GM19324 (cell line): ENCODE measurements around the gene HDDC3.
"Not testable (repeated sequence)": the region's sequence is repeated elsewhere in the genome, so short reads cannot be mapped to it uniquely, and the experiment has no call there.

Source experiments
- ATAC-seq: cut with Tn5 transposase; IDR thresholded peaks from one replicate; pipeline ENCODE4 v1.9.1; 2021; ENCODE audit warnings: mild to moderate bottlenecking, moderate library complexity; ENCODE audit not compliant: unreplicated experiment, low FRiP score

Gene HDDC3

DNA sequence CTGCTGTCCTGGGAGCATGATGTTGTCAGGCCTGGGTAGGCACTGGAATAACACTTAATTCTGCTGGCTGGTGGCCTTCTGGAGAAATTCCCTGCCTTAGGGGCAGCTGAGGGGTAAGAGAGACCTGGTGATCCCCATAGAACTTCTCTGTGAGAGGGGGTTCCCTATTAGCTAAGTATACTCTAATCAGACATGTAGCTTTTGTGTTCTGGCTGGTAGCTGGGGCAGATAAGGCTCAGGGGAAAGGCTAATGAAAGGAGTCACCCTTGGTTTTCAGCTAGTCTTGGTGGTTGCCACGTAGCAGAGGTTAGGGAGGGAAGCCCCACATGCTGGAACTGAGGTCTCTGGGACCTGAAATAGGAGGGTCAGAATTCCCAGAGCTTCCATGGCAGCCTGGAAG is 952 bp upstream of the HDDC3 start:
- no peak for ATAC-seq

DNA sequence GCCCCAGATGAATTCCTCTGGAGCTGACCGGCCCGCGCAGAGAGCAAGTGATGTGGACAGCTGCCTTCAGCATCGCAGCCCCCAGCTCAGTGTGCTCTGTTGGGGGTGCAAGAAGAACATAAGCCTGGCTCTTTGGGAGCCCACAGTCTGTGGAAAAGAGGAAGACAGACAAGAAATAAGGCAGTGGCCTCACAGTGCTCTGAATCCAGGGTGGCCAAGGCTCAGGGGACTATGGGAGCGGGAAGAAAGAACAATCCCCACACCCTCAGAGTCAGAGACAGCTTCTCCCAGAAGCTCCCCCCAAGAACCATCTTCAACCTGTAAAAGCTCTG is 277 bp upstream of the HDDC3 start:
- no peak for ATAC-seq

DNA sequence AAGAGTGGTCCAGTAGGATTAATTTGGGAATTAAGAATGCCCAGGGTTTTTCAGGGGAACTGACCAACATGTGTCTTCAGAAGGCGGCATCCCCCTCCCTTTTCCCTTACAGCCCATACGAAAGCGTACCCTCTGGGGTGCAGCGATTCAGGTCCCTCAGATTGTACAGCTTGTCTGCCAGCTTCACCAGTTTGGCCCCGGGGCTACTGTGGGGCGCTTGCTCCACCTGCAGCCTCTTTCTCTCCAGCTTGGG is 848 bp downstream of the HDDC3 start:
- ATAC-seq = no peak

DNA sequence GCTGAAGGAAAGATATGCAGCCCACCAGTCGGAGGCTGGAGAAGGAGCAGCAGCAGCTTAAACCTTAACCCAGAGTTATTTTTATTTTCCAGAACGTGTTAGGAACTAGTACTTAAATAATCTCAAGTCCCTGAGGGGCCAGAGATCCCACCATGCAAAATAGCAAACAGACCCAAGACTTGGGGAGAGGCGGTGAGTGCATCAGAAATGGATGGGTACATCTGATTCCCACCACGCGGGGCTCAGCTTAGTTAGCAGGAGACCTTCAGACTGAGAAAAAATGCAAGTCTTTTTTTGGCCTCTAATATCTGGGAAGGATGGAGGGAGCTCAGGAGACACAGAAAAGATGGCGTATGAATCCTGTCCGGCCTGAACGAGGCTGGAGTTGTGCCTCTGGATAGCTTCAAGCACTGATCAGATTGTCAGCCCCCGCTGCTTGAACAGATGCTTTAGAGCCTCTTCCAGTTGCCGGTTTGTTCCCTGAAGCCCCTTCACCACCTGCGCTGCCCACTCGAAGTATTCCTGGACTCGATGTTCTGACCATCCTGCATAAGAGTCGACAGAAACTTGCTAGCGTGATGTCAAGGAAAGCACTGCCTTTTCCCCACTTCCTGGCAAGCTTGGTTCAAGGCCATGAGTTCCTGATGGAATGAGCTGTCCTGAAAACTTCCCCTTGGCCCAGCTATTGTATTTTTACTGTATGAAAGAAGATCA is 1.3 kb downstream of the HDDC3 start:
- ATAC-seq = no peak

DNA sequence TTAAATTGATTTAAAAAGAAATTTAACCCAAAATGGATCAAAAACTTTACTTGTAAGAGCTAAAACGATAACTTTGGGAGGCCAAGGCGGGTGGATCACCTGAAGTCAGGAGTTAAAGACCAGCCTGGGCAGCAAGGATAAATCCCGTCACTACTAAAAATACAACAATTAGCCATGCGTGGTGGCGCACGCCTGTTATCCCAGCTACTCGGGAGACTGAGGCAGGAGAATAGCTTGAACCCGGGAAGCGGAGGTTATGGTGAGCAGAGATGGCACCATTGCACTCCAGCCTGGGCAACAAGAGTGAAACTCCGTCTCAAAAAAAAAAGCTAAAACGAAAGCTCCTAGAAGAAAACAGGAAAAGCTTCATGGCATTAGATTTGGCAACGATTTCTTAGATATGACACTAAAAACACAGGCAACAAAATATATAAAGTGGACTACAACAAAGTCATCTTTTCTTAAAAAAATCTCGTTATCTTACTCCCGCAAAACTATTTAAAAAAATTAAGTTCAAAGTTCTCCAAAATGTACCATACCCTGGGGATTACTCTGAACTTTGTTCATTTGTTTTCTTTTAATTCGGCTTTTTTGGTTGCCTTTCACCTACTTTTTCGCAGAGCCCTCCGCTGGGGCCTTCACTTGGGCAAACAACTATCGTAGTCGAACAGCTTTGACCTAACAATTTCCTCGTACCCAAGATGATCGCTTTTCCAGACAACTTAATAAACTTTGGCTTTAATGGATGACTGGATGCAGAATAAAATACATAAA is 2.9 kb downstream of the HDDC3 start:
- no peak for ATAC-seq

DNA sequence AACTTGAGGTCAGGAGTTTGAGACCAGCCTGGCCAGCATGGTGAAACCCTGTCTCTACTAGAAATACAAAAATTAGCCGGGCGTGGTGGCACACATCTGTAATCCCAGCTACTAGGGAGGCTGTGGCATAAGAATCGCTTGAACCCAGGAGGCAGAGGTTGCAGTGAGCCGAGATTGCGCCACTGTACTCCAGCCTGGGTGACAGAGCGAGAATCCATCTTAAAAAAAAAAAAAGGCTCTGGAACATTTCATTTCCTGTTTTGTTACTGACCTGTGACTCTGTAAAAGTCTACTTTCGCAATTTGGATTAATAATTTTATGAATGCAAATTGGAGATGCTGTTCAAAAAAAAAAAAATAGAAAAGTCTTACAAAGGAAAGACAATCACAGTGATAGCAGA is 4.2 kb downstream of the HDDC3 start:
- not testable (repeated sequence) for ATAC-seq

DNA sequence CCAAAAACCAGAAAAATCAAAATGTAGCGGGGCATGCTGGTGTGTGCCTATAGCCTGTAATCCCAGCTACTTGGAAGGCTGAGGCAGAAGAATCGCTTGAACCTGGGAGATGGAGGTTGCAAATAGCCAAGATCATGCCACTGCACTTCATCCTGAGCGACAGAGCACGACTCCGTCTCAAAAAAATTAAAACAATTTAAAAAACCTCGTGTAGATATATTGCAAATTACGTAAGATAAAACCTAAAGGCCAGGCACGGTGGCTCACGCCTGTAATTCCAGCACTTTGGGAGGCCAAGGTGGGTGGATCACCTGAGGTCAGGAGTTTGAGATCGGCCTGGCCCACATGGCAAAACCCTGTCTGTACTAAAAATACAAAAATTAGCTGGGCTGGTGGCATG is 5.6 kb downstream of the HDDC3 start:
- not testable (repeated sequence) for ATAC-seq

DNA sequence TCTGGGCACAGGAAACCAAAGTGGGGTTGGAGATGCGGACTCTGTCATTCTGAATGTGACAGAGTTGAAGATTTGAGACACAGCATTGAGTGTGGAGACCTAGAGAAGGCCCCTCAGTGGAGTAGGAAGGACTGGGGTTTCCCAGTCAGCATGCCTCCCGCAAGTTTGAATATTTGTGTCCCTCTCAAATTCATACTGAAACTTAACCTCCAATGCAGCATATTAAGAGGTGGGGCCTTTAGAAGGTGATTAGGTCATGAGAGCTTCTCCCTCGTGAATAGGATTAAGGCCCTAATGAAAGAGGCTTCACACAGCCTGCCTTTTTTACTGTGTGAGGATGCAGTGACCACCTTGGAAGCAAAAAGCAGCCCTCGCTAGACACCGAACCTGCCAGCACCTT is 8.0 kb downstream of the HDDC3 start:
- peak; percentile 49 for ATAC-seq

DNA sequence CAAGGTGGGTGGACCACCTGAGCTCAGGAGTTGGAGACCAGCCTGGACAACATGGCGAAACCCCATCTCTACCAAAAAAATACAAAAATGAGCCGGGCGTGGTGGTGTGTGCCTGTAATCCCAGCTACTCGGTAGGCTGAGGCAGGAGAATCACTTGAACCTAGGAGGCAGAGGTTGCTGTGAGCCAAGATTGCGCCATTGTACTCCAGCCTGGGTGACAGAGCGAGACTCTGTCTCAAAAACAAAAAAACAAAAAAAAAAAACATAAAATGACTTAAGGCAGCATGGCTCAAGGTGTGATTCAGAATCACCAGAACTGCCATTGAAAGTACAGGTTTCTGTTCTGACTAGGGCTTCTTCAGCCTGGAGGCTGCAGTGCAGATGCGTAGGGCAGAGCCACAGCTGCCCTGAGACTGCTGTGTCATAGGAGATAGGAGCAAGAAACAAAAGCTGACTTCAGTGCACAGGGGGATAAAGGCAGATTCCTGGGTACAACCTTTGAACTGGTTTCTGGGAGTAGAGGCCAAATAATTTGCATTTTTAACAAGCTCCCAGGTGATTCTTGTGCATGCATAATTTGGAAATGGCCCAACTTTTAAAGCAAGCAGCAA is 9.5 kb downstream of the HDDC3 start:
- peak; percentile 75 for ATAC-seq

DNA sequence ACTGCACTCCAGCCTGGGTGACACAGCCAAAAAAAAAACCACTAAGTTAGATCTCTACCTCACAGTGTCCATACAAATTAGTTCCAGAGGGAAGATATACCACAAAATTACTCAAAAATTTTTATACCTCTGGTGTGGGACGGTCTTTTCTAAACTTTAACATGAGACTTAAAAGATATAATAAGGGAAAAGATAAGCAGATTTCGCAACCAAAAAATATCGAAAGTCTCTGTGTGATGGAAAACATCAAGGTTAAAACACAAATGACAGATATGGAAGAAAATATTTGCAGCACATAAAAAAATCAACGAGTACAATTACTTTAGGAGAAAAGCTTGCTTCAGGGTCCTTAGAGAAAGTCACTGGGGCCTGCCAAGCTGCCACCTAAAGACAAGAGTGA is 10.5 kb downstream of the HDDC3 start:
- no peak for ATAC-seq

DNA sequence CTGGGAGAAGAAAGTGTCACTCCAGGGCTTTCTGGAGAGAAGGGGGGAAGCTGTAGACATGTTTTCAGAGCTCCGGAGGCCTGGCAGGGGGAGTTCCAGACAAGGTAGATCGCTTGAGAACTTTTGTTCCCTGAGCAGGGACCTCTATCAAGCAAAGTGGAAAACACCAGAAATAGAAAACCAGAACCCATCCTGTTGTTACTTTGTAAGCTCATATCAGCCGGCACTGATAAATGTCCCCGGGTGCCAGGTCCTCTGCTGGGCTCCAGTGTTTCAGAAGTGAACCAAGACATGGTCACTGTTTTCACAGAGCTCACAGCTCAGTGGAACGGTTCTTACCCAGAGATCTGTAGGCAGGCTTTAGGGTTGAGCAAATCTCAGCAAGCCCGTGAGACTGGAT is 13.5 kb downstream of the HDDC3 start:
- no peak for ATAC-seq

DNA sequence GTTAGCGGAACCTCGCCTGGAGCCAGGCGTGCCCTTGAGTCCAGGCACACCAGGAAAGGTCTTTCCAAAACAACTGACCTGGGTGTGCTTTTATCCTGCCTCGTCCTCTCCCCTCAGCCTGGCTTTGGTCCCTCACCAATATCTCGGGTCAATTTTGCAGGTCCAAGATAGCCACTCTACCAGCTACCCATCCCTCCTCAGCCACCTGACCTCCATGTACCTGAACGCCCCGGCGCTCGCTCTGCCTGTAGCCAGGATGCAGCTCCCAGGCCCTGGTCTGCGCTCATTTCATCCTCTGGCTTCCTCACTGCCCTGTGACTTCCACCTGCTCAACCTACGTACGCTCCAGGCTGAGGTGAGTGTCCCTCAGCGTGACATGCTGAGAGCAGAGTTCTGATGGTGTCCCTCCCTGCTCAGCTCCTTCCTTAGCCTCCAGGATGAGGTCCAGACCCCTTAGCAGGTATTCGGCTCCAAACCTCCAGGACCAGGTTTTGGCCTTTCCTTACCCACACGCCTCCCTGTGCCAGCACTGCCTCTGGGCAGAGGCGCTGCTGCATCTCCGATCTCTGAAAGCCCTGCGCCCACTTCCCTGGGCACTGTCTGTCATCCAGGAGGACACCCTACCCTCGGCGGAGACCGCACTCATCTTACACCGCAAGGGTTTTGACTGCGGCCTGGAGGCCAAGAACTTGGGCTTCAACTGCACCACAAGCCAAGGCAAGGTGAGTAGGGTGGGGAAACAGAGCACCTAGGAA is 14.1 kb downstream of the HDDC3 start:
- no peak for ATAC-seq

DNA sequence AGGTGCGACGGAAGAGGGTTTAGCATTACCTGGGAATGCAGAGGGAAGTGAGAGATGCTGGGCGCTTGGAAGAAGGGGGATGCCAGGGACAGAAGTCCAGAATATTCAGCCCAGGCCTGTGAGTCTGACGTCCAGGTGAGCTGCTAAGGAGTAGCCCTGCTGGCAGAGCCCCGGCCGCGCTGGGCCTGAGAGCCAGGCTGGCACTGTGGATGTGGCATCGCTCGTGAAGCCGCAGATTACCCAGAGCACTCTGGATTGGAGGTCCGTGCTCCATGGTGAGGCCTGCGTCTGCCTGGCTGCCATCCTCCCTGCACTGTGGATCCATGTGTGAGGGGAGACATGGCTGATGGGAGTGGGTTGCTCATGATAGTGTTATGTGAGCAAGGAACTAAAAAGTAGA is 14.8 kb downstream of the HDDC3 start:
- no peak for ATAC-seq

DNA sequence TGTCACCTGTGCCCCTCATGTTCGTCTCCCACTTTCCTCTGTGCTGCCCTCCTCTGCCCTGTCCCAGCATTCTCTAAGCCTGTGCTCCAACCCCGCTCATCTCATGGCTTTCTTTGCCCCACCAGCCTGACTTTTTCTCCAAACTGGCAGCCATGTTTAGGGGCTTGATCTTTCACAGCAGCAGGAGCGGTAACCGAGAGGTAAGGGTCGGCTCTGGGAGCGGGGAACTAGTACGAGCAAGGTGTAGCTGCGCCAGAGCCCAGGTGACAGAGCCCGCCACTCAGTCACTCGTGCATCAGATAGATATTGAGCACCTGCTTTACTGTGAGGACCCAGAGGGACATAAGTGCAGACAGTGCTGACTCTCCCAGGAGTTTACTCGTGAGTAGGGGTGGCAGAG is 15.9 kb downstream of the HDDC3 start:
- no peak for ATAC-seq

DNA sequence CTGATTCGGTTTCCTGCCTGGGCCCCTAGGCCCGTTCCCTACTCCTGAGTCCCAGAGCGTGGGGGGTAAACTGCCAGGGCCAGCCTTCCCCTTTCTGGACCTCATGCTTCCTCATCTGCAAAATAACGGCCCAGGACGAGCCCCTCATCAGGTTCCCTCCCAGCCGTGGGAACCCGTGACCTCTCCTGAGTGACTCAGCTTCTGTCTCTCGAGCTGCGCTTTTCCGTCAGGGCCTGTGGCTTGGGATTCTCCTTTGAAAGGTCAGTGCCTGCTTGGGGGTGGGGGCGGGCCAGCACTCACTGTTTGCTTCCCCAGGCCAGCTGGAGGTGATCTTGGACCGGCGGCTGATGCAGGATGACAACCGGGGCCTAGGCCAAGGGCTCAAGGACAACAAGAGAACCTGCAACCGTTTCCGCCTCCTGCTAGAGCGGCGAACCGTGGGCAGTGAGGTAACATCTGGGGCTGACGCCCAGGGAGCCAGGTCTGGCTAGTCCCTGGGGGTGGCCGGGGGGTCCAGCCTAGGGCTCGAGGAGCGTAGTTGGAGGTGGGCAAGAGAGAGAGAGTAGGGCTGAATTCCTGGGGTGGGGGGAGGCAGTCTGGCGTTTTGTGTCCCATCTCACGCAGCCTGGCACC is 16.4 kb downstream of the HDDC3 start:
- no peak for ATAC-seq

DNA sequence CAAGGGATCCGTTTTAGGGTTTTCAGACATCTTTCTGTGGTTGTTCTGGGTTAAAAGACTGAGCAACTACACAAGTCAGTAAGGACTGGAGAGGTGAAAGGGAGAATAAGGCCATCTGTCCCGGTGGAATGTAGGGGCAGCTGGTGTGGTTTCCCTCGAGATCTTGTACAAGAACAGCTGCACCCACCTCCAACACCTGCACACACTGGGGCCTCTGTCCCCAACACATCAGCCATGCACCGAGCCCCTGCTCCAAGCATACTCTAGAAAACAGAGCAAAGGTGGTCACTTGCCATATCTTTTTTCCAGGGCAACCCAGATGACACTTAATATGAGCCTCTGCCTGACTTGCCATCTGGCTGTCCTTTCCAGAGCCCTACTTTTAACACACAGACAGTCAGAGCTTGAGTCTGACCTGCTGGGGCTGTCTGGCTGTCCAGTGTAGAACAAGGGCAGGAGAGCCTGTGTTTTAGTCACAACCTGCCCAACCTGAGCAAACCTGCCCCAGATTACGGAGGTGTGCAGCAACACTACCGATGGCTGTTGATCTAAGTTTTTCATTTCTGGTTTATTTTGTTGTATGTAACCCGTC is 17.0 kb downstream of the HDDC3 start:
- no peak for ATAC-seq

DNA sequence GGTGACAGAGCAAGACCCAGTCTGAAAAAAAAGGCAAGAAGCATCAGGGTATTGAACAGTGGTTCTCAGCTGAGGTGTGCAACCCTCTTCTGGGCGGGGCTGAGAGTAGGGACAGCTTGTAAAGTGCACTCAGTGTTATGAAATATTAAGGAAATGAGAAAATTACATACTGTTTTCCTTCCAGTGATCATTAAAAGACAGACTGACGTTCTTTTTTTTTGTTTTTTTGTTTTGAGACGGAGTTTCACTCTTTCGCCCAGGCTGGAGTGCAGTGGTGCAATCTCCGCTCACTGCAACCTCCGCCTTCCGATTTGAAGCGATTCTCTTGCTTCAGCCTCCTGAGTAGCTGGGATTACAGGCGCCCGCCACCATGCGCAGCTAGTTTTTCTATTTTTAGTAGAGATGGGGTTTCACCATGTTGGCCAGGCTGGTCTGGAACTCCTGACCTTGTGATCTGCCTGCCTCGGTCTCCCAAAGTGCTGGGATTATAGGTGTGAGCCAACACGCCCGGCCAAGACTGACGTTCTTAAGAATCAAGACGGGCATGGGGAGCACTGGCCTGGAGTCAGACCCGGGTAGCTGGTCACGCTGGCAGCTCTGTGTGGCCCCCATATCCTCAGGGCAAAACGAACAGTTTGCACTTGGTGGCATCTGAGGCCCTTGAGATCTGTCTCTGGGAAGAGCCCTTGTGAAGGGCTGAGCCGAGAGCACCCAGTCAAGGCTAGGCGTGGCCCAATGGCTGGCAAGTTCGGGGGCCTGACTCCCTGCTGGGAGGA is 17.9 kb downstream of the HDDC3 start:
- ATAC-seq = no peak

DNA sequence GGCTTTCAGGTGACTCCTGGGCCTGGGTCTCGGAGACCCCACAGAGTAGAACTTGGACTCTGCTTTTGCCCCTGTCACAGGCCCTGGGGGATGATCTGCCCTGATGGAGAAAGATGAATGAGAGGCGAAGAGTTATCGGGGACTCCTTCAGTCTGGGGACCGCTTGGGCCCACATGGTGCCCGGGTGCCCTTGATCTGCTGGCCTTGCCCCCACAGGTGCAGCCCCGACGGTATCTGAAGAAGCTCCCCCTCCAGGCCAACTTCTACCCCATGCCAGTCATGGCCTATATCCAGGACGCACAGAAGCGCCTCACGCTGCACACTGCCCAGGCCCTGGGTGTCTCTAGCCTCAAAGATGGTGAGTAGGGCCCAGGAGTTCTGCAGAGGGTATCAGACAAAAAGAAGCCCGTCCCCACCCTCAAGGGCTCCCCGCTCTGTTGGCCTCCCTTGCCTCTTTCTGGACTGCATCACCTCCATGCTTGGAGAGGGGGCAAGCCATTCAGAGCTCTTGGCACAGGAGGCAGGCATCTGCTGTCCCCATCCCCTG is 18.9 kb downstream of the HDDC3 start:
- ATAC-seq = no peak

DNA sequence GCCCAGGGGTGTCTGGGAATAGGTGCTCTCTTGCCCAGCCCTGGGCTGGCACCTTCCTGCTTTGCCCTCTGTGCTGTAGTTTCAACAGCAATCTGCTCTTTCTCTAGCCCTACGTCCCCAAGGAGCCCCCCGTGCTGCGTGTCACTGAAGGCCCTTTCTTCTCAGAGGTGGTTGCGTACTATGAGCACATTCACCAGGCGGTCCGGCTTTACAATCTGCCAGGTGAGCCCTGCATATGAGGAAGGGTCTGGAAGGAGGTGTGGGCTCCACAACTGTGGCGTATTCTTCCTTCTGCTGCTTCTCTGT is 19.6 kb downstream of the HDDC3 start:
- ATAC-seq = no peak
